Parathyroid adenoma (tissue), 2 donors: ENCODE data around the gene TEKT5.
"Not testable (repeated sequence)": the region's sequence is repeated elsewhere in the genome, so short reads cannot be mapped to it uniquely, and the experiment has no call there.

ENCODE experiments used
- H2AFZ ChIP-seq: fragments of 300-600 bp; sonication (generic); one replicate; pipeline ENCODE4 v1.7.0; 2017; ENCODE audit warnings: antibody characterized with exemption, mild to moderate bottlenecking
- H3K27ac ChIP-seq: fragments of 300-600 bp; sonication (generic); one replicate; pipeline ENCODE4 v1.7.0; 2017
- H3K27me3 ChIP-seq: fragments of 300-600 bp; sonication (generic); one replicate; pipeline ENCODE4 v1.7.0; 2017; ENCODE audit warnings: low read length; ENCODE audit not compliant: control insufficient read depth, insufficient read depth
- H3K36me3 ChIP-seq: fragments of 300-600 bp; sonication (generic); one replicate; pipeline ENCODE4 v1.7.0; 2017; ENCODE audit warnings: low read length; ENCODE audit not compliant: control insufficient read depth, insufficient read depth
- H3K4me1 ChIP-seq: fragments of 300-600 bp; sonication (generic); one replicate; pipeline ENCODE4 v1.7.0; 2017; ENCODE audit warnings: control low read depth
- H3K4me2 ChIP-seq: fragments of 300-600 bp; sonication (generic); one replicate; pipeline ENCODE4 v1.7.0; 2017; ENCODE audit warnings: low read length
- H3K4me3 ChIP-seq: fragments of 300-600 bp; sonication (generic); one replicate; pipeline ENCODE4 v1.7.0; 2017; ENCODE audit warnings: low read depth, low read length
- H3K79me2 ChIP-seq: fragments of 300-600 bp; sonication (generic); one replicate; pipeline ENCODE4 v1.7.0; 2017; ENCODE audit warnings: control low read depth
- H3K9ac ChIP-seq: fragments of 300-600 bp; sonication (generic); one replicate; pipeline ENCODE4 v1.7.0; 2017; ENCODE audit warnings: mild to moderate bottlenecking
- H3K9me3 ChIP-seq: fragments of 300-600 bp; sonication (generic); one replicate; pipeline ENCODE4 v1.7.0; 2017; ENCODE audit warnings: low read length; ENCODE audit not compliant: control insufficient read depth
- TF ChIP-seq, protein P1 (sequence below): fragments of 300-600 bp; sonication (generic); IDR thresholded peaks from one replicate; pipeline ENCODE4 v1.7.0; 2017; ENCODE audit warnings: antibody characterized with exemption, mild to moderate bottlenecking
- donor health status: primary hyperparathyroidism.

The TEKT5 gene

DNA sequence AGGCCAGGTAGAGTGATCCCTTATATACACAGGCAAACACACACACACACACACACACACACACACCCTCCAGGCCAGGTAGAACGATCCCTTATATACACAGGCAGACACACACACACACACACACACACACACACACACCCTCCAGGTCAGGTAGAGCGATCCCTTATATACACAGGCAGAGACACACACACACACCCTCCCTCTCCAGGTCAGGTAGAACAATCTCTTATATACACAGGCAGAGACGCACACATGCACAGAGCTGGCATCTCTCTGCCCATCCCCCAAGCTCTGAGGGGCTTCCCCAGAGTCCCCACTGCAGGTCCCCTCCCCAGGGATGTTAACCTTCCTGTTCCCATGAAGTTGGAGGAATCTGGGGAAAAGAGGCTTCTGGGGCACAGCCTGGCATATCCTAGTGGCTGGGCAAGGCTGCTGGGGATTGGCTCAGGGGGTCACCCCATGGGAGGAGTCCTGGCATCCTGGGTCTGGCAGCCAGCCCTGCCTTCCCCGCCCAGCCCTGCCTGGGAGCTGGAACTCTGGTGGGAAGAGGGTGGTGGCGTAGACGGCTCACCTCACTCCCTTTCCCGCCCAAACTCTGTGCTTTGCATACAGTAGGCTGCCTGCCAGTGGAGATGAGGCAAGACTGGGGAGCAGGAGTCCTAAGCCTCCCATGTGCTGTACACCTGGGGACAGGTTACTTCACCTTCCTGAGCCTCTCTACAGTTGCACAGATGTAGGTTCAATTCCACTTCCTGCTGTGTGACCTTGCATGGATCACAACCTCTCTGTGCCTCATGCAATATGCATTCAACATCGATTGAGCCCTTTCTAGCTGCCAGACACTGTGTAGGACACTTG, 41.8 kb downstream of the TEKT5 start:
- H3K4me1 ChIP-seq = no peaks in the 10 kb centered on the region
- no peaks in the 10 kb centered on the region for H3K9me3 ChIP-seq
- H2AFZ ChIP-seq = no peak overlapping the region
- no peaks in the 10 kb centered on the region for H3K27me3 ChIP-seq
- no peak overlapping the region for H3K9ac ChIP-seq
- no peak overlapping the region for H3K4me2 ChIP-seq
- TF ChIP-seq, protein P1, sequence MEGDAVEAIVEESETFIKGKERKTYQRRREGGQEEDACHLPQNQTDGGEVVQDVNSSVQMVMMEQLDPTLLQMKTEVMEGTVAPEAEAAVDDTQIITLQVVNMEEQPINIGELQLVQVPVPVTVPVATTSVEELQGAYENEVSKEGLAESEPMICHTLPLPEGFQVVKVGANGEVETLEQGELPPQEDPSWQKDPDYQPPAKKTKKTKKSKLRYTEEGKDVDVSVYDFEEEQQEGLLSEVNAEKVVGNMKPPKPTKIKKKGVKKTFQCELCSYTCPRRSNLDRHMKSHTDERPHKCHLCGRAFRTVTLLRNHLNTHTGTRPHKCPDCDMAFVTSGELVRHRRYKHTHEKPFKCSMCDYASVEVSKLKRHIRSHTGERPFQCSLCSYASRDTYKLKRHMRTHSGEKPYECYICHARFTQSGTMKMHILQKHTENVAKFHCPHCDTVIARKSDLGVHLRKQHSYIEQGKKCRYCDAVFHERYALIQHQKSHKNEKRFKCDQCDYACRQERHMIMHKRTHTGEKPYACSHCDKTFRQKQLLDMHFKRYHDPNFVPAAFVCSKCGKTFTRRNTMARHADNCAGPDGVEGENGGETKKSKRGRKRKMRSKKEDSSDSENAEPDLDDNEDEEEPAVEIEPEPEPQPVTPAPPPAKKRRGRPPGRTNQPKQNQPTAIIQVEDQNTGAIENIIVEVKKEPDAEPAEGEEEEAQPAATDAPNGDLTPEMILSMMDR = no peak
- H3K36me3 ChIP-seq = no peaks in the 10 kb centered on the region
- no peak overlapping the region for H3K27ac ChIP-seq
- no peak overlapping the region for H3K4me3 ChIP-seq
- no peaks in the 10 kb centered on the region for H3K79me2 ChIP-seq

DNA sequence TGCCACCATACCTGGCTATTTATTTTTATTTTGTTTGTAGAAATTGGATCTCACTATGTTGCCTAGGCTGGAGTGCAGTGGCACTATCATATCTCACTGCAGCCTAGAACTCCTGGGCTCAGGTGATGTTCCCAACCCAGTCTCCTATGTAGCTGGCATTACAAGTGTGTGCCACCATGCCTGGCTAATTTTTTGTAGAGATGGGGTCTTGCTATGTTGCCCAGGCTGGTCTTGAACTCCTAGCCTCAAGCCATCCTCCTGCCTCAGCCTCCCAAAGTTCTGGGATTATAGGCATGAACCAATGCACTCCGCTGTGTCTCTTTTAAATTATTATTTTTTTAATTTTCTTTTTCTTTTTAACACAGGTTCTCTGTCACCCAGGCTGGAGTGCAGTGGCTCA, 45.6 kb downstream of the TEKT5 start:
- not testable (repeated sequence) for H3K9me3 ChIP-seq, H3K79me2 ChIP-seq, H3K27me3 ChIP-seq, H3K27ac ChIP-seq, H3K4me1 ChIP-seq, H3K36me3 ChIP-seq, H3K4me2 ChIP-seq, H3K4me3 ChIP-seq, H2AFZ ChIP-seq, H3K9ac ChIP-seq

DNA sequence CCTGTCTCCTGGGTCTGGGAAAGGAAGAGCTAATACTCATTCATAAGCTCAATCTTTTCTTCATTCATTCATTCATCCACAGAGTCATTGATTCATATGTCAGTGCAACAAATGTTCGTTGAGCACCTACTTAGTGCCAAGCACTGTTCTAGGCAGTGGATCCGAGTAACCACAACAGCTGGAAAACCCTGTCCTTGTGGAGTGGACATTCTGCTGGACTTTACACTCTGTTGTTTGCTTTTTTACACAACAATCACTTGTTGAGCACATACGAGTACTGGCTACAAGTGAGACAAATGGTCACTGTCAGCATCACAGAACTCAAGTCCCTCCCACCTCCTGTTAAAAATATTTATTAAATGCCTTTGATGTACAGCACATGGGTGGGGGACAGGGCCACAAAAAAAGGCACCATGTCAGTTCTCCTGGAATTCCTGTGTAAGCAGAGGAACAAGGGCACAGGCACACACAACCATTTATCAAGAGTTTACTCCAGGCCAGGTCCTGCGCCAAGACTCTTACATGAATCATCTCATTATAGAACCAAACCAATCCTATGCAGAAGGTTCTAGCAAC, 46.9 kb downstream of the TEKT5 start:
- Histone ChIP-seq H3K4me1 (no peaks in the 10 kb centered on the region), H3K9ac (no peak overlapping the region), H3K27me3 (no peaks in the 10 kb centered on the region), H2AFZ (no peak overlapping the region), H3K4me2 (no peak overlapping the region), H3K9me3 (no peaks in the 10 kb centered on the region), H3K4me3 (no peak overlapping the region), H3K27ac (no peak overlapping the region), H3K79me2 (no peaks in the 10 kb centered on the region), H3K36me3 (no peaks in the 10 kb centered on the region)
- TF ChIP-seq, protein P1 = no peak

DNA sequence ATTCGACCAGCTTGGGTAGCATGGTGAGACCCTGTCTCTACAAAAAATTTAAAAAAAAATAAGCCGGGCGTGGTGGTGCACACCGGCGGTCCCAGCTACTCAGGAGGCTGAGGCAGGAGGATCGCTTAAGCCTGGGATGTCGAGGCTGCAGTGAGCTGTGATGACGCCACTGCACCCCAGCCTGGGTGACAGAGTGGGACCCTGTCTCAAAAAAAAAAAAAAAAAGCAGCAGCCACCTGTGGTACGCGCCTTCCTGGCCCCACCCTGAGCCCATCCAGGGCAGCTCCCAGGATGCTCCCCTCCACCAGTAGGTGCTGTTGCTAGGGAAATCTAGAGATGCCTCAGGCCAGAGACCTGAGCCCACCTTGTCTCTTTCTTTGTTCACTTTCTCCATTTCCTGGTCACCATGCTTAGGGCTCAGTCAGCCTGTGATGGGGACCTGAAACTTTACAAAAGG, 47.4 kb downstream of the TEKT5 start:
- Histone ChIP-seq H3K36me3 (no peaks in the 10 kb centered on the region), H3K4me1 (no peaks in the 10 kb centered on the region), H3K27ac (no peak overlapping the region), H2AFZ (no peak overlapping the region), H3K9me3 (no peaks in the 10 kb centered on the region), H3K4me2 (no peak overlapping the region), H3K9ac (no peak overlapping the region), H3K79me2 (no peaks in the 10 kb centered on the region), H3K4me3 (no peak overlapping the region), H3K27me3 (no peaks in the 10 kb centered on the region)
- TF ChIP-seq, protein P1 = no peak

DNA sequence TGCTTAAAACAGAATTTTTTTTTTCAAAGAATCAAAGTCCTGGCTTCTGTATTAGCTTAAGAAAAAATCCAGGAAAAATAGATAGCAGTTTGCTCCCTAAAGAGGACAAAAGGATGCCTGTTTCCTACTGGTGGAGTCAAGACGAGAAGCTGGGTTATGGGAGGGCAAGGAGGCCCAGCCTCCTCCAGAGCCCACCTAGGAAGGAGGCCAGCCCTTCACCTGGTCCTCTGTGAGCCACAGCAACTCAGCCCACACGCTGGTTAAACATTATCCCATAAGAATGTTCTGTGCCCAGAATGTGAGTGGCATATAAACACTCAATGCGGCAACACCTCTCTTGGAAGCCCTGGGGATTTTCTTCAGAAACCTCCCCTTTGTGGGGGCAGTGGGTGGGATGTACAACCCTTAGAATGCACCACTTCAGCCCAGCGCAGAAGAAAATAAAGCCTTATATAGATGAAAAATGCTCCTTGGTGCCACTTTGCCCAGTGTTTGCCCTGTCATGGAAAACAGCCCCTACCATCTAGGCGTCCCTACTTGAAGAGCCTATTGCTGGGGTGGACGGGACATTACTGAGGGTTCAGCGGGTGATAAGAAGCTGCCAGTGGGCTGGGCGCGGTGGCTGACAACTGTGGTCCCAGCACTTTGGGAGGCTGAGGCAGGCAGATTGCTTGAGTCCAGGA, 48.0 kb downstream of the TEKT5 start:
- H3K4me1 ChIP-seq = no peaks in the 10 kb centered on the region
- H3K27me3 ChIP-seq = no peaks in the 10 kb centered on the region
- no peak overlapping the region for H3K9ac ChIP-seq
- H3K4me3 ChIP-seq = no peak overlapping the region
- no peaks in the 10 kb centered on the region for H3K79me2 ChIP-seq
- no peak overlapping the region for H3K4me2 ChIP-seq
- no peak overlapping the region for H2AFZ ChIP-seq
- H3K36me3 ChIP-seq = no peaks in the 10 kb centered on the region
- H3K27ac ChIP-seq = no peak overlapping the region
- TF ChIP-seq, protein P1 = no peak
- no peaks in the 10 kb centered on the region for H3K9me3 ChIP-seq
